Neural cell (in vitro differentiated cells): ENCODE measurements around the gene ZBTB5. TPM values are rescaled to one million over a fixed set of nuclear protein-coding genes. Genes with fewer than 3 reads are reported as not detected.

ENCODE experiments used
- H2AFZ ChIP-seq: fragments of 200-600, 300-800 bp; sonication (generic), shearing (Covaris generic); 2 replicates; pipeline ENCODE4 v1.6.0; 2014; ENCODE audit warnings: low read depth, mild to moderate bottlenecking, antibody characterized with exemption, low read length, moderate library complexity
- H3F3A ChIP-seq: fragments of 200-600 bp; shearing (Covaris generic); 2 replicates; pipeline ENCODE4 v1.6.1; 2016; ENCODE audit warnings: mild to moderate bottlenecking, moderate library complexity, mixed read lengths, antibody characterized with exemption, low read length; ENCODE audit not compliant: insufficient read depth, poor library complexity, severe bottlenecking
- H3K27ac ChIP-seq: fragments of 200-600, 300-800 bp; sonication (generic), shearing (Covaris generic); 2 replicates; pipeline ENCODE4 v1.5.1; 2014; ENCODE audit warnings: mild to moderate bottlenecking, low read length, moderate library complexity
- H3K27me3 ChIP-seq: fragments of 300-800, 200-600 bp; sonication (generic), shearing (Covaris generic); 2 replicates; pipeline ENCODE4 v1.6.0; 2014; ENCODE audit warnings: mild to moderate bottlenecking, low read depth, low read length, moderate library complexity; ENCODE audit not compliant: insufficient read depth
- H3K36me3 ChIP-seq: fragments of 300-800, 200-600 bp; sonication (generic), shearing (Covaris generic); 2 replicates; pipeline ENCODE4 v1.5.1; 2014; ENCODE audit warnings: mild to moderate bottlenecking, antibody characterized with exemption, low read length, moderate library complexity; ENCODE audit not compliant: insufficient read depth
- H3K4me2 ChIP-seq: fragments of 300-800, 200-600 bp; sonication (generic), shearing (Covaris generic); 2 replicates; pipeline ENCODE4 v1.6.0; 2014; ENCODE audit warnings: mild to moderate bottlenecking, low read length
- H3K4me3 ChIP-seq: fragments of 300-800, 200-600 bp; sonication (generic), shearing (Covaris generic); 2 replicates; pipeline ENCODE4 v1.5.1; 2014; ENCODE audit warnings: mild to moderate bottlenecking, low read length, moderate library complexity
- H3K79me2 ChIP-seq: fragments of 200-600 bp; shearing (Covaris generic); replicated peaks from 2 replicates; pipeline ENCODE4 v1.6.0; 2014; ENCODE audit warnings: mild to moderate bottlenecking, low read length, moderate library complexity; ENCODE audit not compliant: insufficient read depth
- H3K9ac ChIP-seq: fragments of 300-800, 200-600 bp; sonication (generic), shearing (Covaris generic); 2 replicates; pipeline ENCODE4 v1.6.1; 2016; ENCODE audit warnings: mild to moderate bottlenecking, low read length, mixed read lengths
- H3K9me2 ChIP-seq: fragments of 200-600 bp; shearing (Covaris generic); 2 replicates; pipeline ENCODE4 v1.6.1; 2016; ENCODE audit warnings: mild to moderate bottlenecking, low read length, mixed read lengths; ENCODE audit not compliant: insufficient read depth
- H3K9me3 ChIP-seq: fragments of 200-600, 300-800 bp; sonication (generic), shearing (Covaris generic); 2 replicates; pipeline ENCODE4 v1.6.1; 2016; ENCODE audit warnings: mild to moderate bottlenecking, mixed run types, low read length, moderate library complexity, mixed read lengths
- H4K20me1 ChIP-seq: fragments of 200-600 bp; shearing (Covaris generic); 2 replicates; pipeline ENCODE4 v1.6.1; 2016; ENCODE audit warnings: mild to moderate bottlenecking, mixed run types; ENCODE audit not compliant: insufficient read depth
- CTCF ChIP-seq: fragments of 450-650 bp; IDR thresholded peaks from 2 replicates; pipeline ENCODE4 v1.5.1; 2014; ENCODE audit warnings: antibody characterized with exemption, mild to moderate bottlenecking, moderate library complexity; ENCODE audit not compliant: poor library complexity, severe bottlenecking
- EP300 ChIP-seq: fragments of 450-650 bp; conservative IDR thresholded peaks from 2 replicates; pipeline ENCODE4 v1.6.1; 2014; ENCODE audit warnings: antibody characterized with exemption, mild to moderate bottlenecking, moderate library complexity; ENCODE audit not compliant: poor library complexity, severe bottlenecking
- EZH2 ChIP-seq: fragments of 200-600, 300-800 bp; shearing (Covaris generic), sonication (generic); IDR thresholded peaks from 2 replicates; pipeline ENCODE4 v1.6.1; 2014; ENCODE audit warnings: antibody characterized with exemption, low read length, borderline replicate concordance, mild to moderate bottlenecking; ENCODE audit not compliant: insufficient read depth, poor library complexity, severe bottlenecking
- MXI1 ChIP-seq: fragments of 450-650 bp; conservative IDR thresholded peaks from 2 replicates; pipeline ENCODE4 v1.6.1; 2014; ENCODE audit warnings: antibody characterized with exemption, mild to moderate bottlenecking; ENCODE audit not compliant: poor library complexity, severe bottlenecking
- POLR2AphosphoS5 ChIP-seq: IDR thresholded peaks from 2 replicates; pipeline ENCODE4 v1.6.1; 2012
- RAD21 ChIP-seq: fragments of 450-650 bp; conservative IDR thresholded peaks from 2 replicates; pipeline ENCODE4 v1.6.1; 2014; ENCODE audit warnings: antibody characterized with exemption, mild to moderate bottlenecking, moderate library complexity
- SMC3 ChIP-seq: fragments of 450-650 bp; conservative IDR thresholded peaks from 2 replicates; pipeline ENCODE4 v1.6.1; 2014; ENCODE audit warnings: antibody characterized with exemption, mild to moderate bottlenecking, moderate library complexity; ENCODE audit not compliant: poor library complexity
- TAF1 ChIP-seq: IDR thresholded peaks from 2 replicates; pipeline ENCODE4 v1.6.1; 2012; ENCODE audit warnings: low read depth
- polyA plus RNA-seq: library from polyadenylated mRNA; depleted of rRNA; stranded (reverse); fragments of >200 nt; gene quantifications from 2 replicates; pipeline ENCODE4 v1.2.3, GENCODE V29; 2014
- TF ChIP-seq, protein P1 (sequence below): IDR thresholded peaks from 2 replicates; pipeline ENCODE4 v1.6.1; 2012; ENCODE audit warnings: borderline replicate concordance

The ZBTB5 gene
- polyA plus RNA-seq, 1 donor from 2014 or later, result 21.0 TPM

DNA sequence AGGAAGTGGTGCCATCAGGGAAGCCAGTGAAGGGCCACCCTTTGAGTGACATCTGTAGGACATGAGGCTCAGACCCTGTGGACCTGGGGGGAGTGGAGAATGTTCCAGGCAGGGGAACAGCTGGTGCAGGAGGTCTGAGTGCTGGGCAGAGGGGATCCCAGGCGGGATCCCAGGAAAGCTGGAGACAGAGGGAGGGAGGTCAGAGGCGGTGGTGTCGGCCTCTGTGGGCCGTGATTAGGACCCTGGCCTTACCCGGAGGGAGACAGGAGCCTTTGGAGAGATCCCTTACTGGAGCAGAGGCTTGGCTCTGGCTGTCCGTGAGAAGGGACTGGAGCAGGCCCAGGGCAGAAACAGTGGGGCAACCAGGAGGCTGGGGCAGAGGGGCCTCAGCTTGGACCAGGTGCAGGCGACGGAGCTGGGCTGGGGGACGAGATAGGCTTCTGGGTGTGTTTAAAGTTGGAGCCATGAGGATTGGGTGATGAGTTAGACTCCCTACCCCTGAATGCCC, 54.8 kb downstream of the ZBTB5 start:
- Histone ChIP-seq H3K4me3 (no peak overlapping the region), H2AFZ (no peak overlapping the region), H3K79me2 (no peaks in the 10 kb centered on the region), H3K9me2 (no peaks in the 10 kb centered on the region), H3K9me3 (no peaks in the 10 kb centered on the region), H3K4me2 (no peak overlapping the region), H3K27me3 (no peaks in the 10 kb centered on the region), H3F3A (no peaks in the 10 kb centered on the region), H3K9ac (no peak overlapping the region), H3K36me3 (no peaks in the 10 kb centered on the region), H4K20me1 (no peaks in the 10 kb centered on the region), H3K27ac (no peak overlapping the region)
- TF ChIP-seq POLR2AphosphoS5 (no peak), EP300 (no peak), EZH2 (no peak), CTCF (no peak), SMC3 (no peak), MXI1 (no peak), RAD21 (no peak), TAF1 (no peak)
- TF ChIP-seq, protein P1, sequence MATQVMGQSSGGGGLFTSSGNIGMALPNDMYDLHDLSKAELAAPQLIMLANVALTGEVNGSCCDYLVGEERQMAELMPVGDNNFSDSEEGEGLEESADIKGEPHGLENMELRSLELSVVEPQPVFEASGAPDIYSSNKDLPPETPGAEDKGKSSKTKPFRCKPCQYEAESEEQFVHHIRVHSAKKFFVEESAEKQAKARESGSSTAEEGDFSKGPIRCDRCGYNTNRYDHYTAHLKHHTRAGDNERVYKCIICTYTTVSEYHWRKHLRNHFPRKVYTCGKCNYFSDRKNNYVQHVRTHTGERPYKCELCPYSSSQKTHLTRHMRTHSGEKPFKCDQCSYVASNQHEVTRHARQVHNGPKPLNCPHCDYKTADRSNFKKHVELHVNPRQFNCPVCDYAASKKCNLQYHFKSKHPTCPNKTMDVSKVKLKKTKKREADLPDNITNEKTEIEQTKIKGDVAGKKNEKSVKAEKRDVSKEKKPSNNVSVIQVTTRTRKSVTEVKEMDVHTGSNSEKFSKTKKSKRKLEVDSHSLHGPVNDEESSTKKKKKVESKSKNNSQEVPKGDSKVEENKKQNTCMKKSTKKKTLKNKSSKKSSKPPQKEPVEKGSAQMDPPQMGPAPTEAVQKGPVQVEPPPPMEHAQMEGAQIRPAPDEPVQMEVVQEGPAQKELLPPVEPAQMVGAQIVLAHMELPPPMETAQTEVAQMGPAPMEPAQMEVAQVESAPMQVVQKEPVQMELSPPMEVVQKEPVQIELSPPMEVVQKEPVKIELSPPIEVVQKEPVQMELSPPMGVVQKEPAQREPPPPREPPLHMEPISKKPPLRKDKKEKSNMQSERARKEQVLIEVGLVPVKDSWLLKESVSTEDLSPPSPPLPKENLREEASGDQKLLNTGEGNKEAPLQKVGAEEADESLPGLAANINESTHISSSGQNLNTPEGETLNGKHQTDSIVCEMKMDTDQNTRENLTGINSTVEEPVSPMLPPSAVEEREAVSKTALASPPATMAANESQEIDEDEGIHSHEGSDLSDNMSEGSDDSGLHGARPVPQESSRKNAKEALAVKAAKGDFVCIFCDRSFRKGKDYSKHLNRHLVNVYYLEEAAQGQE, result no peak

DNA sequence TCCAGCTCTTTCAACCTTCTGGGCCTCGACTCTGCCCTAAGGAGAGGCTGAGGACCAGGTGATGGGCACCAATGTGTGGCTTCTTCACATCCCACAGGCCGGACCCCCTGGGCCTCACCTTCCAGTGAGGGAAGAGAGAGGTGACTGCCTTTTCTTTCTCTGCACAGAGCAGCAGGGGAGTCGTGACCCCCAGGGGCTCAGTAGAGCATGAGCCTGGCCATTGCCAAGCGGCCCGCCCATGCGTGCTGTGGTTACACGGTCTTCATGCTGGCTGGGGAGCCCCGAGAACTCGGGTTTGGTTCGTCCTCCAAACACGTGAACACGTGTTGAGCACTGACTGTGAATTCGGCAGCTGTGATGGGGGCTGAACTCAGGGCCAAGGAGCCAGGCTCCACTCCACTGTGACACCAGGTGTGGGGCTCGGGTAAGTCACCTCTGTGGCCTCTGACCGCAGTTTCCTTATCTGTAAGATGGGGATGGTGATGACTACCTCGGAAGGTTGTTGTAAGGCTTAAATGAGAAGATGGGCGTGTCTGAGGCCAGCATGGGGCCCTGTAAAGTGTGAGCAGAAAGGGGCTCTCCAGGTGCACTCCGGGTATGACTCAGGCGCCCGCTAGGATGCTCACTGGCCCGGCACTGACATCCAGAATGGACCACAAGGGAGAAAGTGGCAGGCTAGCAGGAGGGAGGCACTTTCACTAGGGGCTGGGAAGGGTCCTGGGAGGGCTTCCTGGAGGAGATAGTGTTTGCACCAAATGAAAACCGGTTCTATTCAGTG, 56.1 kb downstream of the ZBTB5 start:
- Histone ChIP-seq H3K9me2 (no peaks in the 10 kb centered on the region), H4K20me1 (no peaks in the 10 kb centered on the region), H3K27me3 (no peaks in the 10 kb centered on the region), H3F3A (no peaks in the 10 kb centered on the region), H3K4me2 (no peak overlapping the region), H3K9ac (no peak overlapping the region), H3K36me3 (no peaks in the 10 kb centered on the region), H3K4me3 (no peak overlapping the region), H3K79me2 (no peaks in the 10 kb centered on the region), H2AFZ (no peak overlapping the region), H3K9me3 (no peaks in the 10 kb centered on the region), H3K27ac (no peak overlapping the region)
- no peak for TF ChIP-seq EZH2
- TF ChIP-seq TAF1, result no peak
- TF ChIP-seq EP300, result no peak
- TF ChIP-seq RAD21, result no peak
- no peak for TF ChIP-seq MXI1
- TF ChIP-seq SMC3, result no peak
- no peak for TF ChIP-seq POLR2AphosphoS5
- TF ChIP-seq CTCF, result no peak
- TF ChIP-seq, protein P1, result no peak
